Small intestine (tissue), 7 donors: ENCODE data around the gene ATP11C. TPM values are rescaled to one million over a fixed set of nuclear protein-coding genes. Genes with fewer than 3 reads are reported as not detected.

Experiments
- DNase-seq, 2 donors: peaks; one replicate each; pipeline versions ENCODE4 v3.0.0 to v3.0.0-alpha.2; 2013
- FAIRE-seq: peaks from 2 replicates; lab custom pipeline; 2012; peaks lifted over from hg19 to GRCh38; lab: Jason Lieb, UNC
- H3K27ac ChIP-seq, 3 donors: one replicate each; pipeline ENCODE4 v1.5.1; 2013; ENCODE audit warnings: low read length in 2 of 3, mild to moderate bottlenecking in 2 of 3, control low read depth in 1 of 3, inconsistent platforms in 1 of 3, low read depth in 1 of 3, moderate library complexity in 1 of 3
- H3K27me3 ChIP-seq, 3 donors: one replicate each; pipeline ENCODE4 v1.6.1; 2013; ENCODE audit warnings: low read length in 3 of 3, inconsistent platforms in 1 of 3; ENCODE audit not compliant: control insufficient read depth in 3 of 3, insufficient read depth in 3 of 3
- H3K36me3 ChIP-seq, 3 donors: one replicate each; pipeline ENCODE4 v1.6.1; 2013; ENCODE audit warnings: low read length in 3 of 3, inconsistent platforms in 1 of 3, low read depth in 1 of 3, mild to moderate bottlenecking in 1 of 3, moderate library complexity in 1 of 3; ENCODE audit not compliant: control insufficient read depth in 3 of 3, insufficient read depth in 2 of 3
- H3K4me1 ChIP-seq, 3 donors: one replicate each; pipeline ENCODE4 v1.6.1; 2013; ENCODE audit warnings: low read length in 2 of 3, inconsistent platforms in 1 of 3, low read depth in 1 of 3, mild to moderate bottlenecking in 1 of 3, moderate library complexity in 1 of 3; ENCODE audit not compliant: control insufficient read depth in 3 of 3, insufficient read depth in 2 of 3
- H3K4me3 ChIP-seq, 3 donors: one replicate each; pipeline ENCODE4 v1.5.1; 2013; ENCODE audit warnings: low read length in 3 of 3, control low read depth in 1 of 3, inconsistent platforms in 1 of 3, low read depth in 1 of 3, mild to moderate bottlenecking in 1 of 3, moderate library complexity in 1 of 3
- H3K9me3 ChIP-seq, 2 donors: one replicate each; pipeline ENCODE4 v1.6.1; 2013; ENCODE audit warnings: low read depth in 1 of 2, low read length in 1 of 2; ENCODE audit not compliant: control insufficient read depth in 2 of 2, insufficient read depth in 1 of 2
- WGBS, 3 donors: extraction: QIAGEN DNeasy Blood & Tissue Kit; methylation state at CpG; one replicate each; pipeline ENCODE4 v1.1.7; 2013; 5-methylcytosine and 5-hydroxymethylcytosine counted together
- polyA plus RNA-seq, 4 donors: library from polyadenylated mRNA; stranded (reverse) in 3 of 4; unstranded in 1 of 4; fragments of 200-250 nt in 3 of 4; fragments of 120-200 nt in 1 of 4; gene quantifications; one replicate each; pipeline versions ENCODE4 v1.2.1 to v1.2.3, GENCODE V29; 2013
- donor health status: healthy with polysubstance abuse.
- donor health status: control.
- donor health status: control.
- donor health status: Bipolar disorder and iron deficiency.
- donor health status: healthy.

ATP11C gene
- polyA plus RNA-seq, 4 donors: 3.8 to 16.1 (median 6.6) TPM

DNA sequence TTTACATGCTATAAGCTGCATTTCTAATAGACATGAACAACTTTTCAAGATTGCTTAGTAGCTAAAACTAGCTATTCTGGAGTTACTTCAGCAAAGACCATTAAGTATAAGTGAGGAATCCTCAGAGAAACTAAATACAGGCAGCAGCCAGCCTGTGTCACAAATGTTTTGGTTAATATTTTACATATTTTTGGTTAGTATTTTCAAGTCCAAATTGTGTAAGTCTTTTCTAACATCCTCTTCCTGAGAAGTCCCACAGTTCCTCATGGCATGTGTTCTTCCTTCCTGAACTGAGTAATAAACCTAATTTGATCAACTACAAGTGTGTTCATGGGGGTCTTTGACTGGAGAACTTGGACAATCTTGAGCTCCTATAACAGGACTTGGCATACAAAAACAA lies 182.5 kb downstream of the ATP11C start:
- Histone ChIP-seq H3K27ac (no peak overlapping the region), H3K4me1 (no peaks in the 10 kb centered on the region), H3K4me3 (no peak overlapping the region), H3K27me3 (no peaks in the 10 kb centered on the region), H3K9me3 (peaks cover 0 to 4% of the 10 kb centered on the region in 2 donors), H3K36me3 (peaks cover 0 to 2% (median 0%) of the 10 kb centered on the region in 3 donors)
- FAIRE-seq: no peak
- DNase-seq: no peak

DNA sequence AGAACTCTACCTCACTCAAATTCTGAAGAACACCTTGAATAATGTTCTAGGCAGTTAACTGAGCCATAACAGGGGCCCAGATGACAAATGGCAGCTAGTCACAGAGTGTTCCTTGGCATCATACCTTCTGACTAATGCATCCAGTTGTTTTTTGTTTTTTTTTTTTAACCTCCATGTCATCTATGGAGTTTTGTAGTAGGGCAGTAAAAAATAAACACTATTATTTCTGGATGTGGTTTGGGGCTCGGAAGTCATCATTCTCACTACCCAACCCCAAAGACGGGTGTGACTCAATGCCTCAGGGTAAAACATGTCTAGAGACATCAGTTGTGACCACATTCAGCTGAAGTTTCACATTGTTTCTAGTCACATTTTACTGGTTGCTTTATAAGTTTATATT lies 193.7 kb downstream of the ATP11C start:
- 66 to 76% (median 67%) methylated on average over 2 of the region's 2 CpGs for WGBS, 3 donors
- Histone ChIP-seq H3K36me3 (no peaks in the 10 kb centered on the region), H3K4me1 (no peaks in the 10 kb centered on the region), H3K27me3 (no peaks in the 10 kb centered on the region), H3K27ac (no peak overlapping the region), H3K9me3 (no peaks in the 10 kb centered on the region), H3K4me3 (no peak overlapping the region)
- DNase-seq (no peak), FAIRE-seq (no peak)

DNA sequence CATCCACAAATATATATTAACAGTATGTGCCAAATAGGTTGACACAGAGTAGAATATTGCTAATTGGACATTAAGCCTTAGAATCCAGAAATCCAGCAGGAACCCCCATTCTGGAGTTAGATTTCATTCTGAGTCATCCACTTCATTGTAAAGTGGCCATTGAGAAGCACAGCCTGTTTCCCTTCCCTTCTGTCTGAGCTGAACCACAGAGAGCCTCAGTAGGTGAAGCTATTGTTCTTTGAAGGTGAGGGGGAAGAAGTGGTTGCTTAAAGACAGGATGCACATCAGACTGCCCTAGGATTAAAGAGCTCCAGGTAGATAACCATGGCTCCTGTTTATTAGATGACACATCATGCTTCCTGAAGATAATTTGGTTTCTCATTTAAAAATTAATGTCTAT lies 194.3 kb downstream of the ATP11C start:
- DNase-seq (no peak), FAIRE-seq (no peak)

DNA sequence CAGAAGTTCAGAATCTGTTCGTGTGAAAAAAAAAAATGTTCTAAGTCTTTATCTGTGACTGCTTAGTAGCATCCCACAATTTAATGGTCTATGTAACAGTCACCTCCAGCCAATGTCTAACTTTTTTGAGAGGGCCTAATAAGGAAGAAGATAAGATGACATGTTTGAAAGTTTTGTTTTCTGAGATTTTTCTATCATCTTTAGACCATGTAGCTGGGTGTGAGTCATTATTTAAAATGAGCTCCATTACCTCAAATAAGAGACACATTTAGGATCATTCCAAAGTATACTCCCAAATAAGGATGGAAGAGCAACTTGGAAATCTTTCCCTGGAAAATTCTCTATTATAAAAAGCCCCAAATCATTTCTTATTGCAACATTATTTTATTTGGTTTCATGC lies 196.7 kb downstream of the ATP11C start:
- Histone ChIP-seq H3K4me1 (no peaks in the 10 kb centered on the region), H3K9me3 (no peaks in the 10 kb centered on the region), H3K27ac (no peak overlapping the region), H3K36me3 (no peaks in the 10 kb centered on the region), H3K27me3 (no peaks in the 10 kb centered on the region), H3K4me3 (no peak overlapping the region)
- DNase-seq (no peak), FAIRE-seq (no peak)
- WGBS, 3 donors: 65 to 94% (median 89%) methylated on average over 1 of the region's 1 CpG

More for the DNA sequence above, 194.3 kb downstream of the ATP11C start:
- Histone ChIP-seq H3K4me3 (no peak overlapping the region), H3K4me1 (no peaks in the 10 kb centered on the region), H3K9me3 (no peaks in the 10 kb centered on the region), H3K36me3 (no peaks in the 10 kb centered on the region), H3K27me3 (no peaks in the 10 kb centered on the region), H3K27ac (no peak overlapping the region)

DNA sequence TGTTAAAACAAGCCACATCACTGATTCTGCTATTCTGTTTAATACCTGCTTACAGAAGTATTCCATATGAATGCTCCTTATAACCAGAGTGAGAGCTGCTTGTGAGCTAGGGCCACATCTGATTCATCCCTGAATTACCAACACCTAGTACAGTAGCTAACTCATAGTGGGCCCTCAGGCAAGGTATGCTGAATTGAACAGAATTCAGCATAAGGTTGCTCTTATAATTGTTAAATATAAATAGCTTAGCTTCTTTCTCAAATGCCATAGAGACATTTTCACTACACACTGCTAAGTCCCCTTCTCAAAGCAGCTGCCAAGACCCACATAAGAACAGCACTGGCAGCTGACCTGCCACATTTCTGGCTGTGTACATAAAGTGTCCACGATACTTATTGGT lies 197.9 kb downstream of the ATP11C start:
- H3K4me1 ChIP-seq: no peaks in the 10 kb centered on the region
- H3K9me3 ChIP-seq: no peaks in the 10 kb centered on the region
- no peaks in the 10 kb centered on the region for H3K36me3 ChIP-seq
- 91 to 97% (median 94%) methylated on average over 1 of the region's 1 CpG for WGBS, 3 donors
- H3K27ac ChIP-seq: no peak overlapping the region
- no peaks in the 10 kb centered on the region for H3K27me3 ChIP-seq
- no peak for DNase-seq
- no peak for FAIRE-seq
- no peak overlapping the region for H3K4me3 ChIP-seq

DNA sequence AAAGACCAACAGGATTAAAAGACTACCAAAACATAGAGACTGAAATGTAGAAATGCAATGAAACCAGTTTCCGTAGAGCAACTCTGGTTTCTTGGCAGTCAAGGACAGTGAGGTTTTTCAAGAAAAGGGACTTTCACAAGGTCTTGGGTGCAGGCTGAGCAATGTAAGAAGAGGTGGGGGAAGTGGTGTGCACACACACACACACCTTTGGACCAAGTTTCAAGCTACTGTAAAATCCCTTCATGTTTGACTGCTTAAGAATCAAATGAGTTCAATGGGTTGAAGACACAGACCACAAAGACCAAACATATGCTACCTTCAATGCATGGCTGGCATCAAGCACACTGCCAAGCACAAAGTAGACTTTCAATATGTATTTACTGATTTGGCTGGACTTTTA lies 207.1 kb downstream of the ATP11C start:
- no peak for FAIRE-seq
- Histone ChIP-seq H3K9me3 (no peaks in the 10 kb centered on the region), H3K27ac (no peak overlapping the region), H3K4me3 (no peak overlapping the region), H3K4me1 (no peaks in the 10 kb centered on the region), H3K27me3 (no peaks in the 10 kb centered on the region), H3K36me3 (peaks cover 0 to 2% (median 0%) of the 10 kb centered on the region in 3 donors)
- DNase-seq: no peak
- 82 to 97% (median 94%) methylated on average over 1 of the region's 1 CpG for WGBS, 3 donors

DNA sequence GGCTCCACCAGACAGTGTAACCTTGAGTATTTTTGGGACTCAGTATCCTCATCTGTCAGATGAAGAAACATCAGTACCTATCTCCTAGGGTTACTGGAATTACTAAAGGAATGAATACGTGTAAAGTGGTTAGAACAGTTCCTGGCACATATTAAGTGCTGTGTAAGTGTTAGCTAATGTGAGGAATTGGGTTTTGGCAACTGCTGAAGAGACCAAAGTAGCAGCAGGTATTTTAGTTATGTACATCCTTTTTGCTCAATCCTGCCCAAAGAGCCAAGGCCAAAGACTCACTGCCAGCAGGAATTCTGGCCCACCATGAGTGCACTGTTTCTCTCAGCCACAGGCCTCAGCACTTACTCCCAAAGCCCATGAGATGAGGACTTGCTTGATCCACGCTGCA lies 208.2 kb downstream of the ATP11C start:
- no peak for FAIRE-seq
- Histone ChIP-seq H3K4me1 (no peaks in the 10 kb centered on the region), H3K9me3 (no peaks in the 10 kb centered on the region), H3K27ac (no peak overlapping the region), H3K36me3 (peaks cover 0 to 2% (median 0%) of the 10 kb centered on the region in 3 donors), H3K4me3 (no peak overlapping the region), H3K27me3 (no peaks in the 10 kb centered on the region)
- 74 to 96% (median 94%) methylated on average over 2 of the region's 2 CpGs for WGBS, 3 donors
- no peak for DNase-seq

DNA sequence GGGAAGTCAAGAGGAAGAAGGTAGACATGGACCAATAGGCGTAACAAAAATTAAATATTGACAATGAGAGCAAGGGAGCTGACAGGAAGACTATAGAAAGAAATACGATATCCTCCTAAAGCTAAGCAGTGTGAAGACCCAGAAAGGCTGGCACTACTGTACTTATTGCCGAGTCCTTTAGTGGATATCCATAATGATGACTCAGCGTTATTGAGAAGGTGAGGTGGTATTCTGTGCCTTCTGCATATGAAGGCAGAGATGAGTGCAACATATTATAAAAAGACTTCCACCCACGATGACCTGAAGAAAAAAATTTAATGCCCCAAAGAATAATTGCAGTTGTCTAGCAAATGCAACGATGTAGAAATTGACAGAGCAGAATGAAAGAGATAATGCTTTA lies 211.9 kb downstream of the ATP11C start:
- Histone ChIP-seq H3K36me3 (peaks cover 0 to 2% (median 0%) of the 10 kb centered on the region in 3 donors), H3K27me3 (no peaks in the 10 kb centered on the region), H3K4me1 (no peaks in the 10 kb centered on the region), H3K4me3 (no peak overlapping the region), H3K9me3 (no peaks in the 10 kb centered on the region), H3K27ac (no peak overlapping the region)
- no peak for DNase-seq
- 84 to 90% (median 88%) methylated on average over 6 of the region's 6 CpGs for WGBS, 3 donors
- no peak for FAIRE-seq

DNA sequence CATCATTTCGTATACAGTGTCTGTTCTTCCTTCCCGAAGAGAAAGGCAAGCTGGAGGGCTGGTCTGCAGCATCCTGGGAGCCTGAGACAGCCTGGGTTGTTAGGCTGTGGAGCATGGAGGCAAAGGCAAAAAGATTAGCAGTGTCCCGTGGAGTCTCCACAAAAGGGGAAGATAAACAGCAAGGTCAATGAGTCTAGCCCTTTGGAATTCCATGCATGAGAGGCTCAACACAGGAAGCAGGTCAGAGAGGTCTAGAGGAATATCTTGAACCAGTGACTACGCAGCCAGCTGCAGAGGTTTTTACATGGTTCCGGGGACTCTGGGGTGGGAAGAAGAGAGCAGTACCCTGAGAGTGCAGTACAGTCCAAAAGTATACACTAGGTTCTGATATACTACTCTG lies 212.7 kb downstream of the ATP11C start:
- Histone ChIP-seq H3K27me3 (no peaks in the 10 kb centered on the region), H3K9me3 (no peaks in the 10 kb centered on the region), H3K4me3 (no peak overlapping the region), H3K36me3 (peaks cover 0 to 2% (median 0%) of the 10 kb centered on the region in 3 donors), H3K4me1 (no peaks in the 10 kb centered on the region), H3K27ac (no peak overlapping the region)
- FAIRE-seq (no peak), DNase-seq (no peak)
- WGBS, 3 donors: 52 to 68% (median 63%) methylated on average over 5 of the region's 5 CpGs
